GM23338 (cell line): ENCODE measurements around the gene CENPE. TPM values are rescaled to one million over a fixed set of nuclear protein-coding genes. Genes with fewer than 3 reads are reported as not detected.

ENCODE experiments used
- ATAC-seq: fragments of 200-7000 bp; cut with Tn5 transposase; 3 replicates; pipeline ENCODE4 v1.9.1; 2020
- DNase-seq: peaks from one replicate; pipeline ENCODE4 v3.0.0-alpha.2; 2015; ENCODE audit warnings: low spot score
- H2AFZ ChIP-seq: fragments of 200-600 bp; sonication (generic); 2 replicates; pipeline ENCODE4 v1.8.0; 2016; ENCODE audit warnings: antibody characterized with exemption, mild to moderate bottlenecking, moderate library complexity
- H3F3A ChIP-seq: fragments of 200-600 bp; sonication (generic); replicated peaks from 2 replicates; pipeline ENCODE4 v1.8.0; 2017; ENCODE audit warnings: antibody characterized with exemption, mixed run types, low read depth
- H3K27ac ChIP-seq: fragments of 200-600 bp; sonication (generic); 2 replicates; pipeline ENCODE4 v1.6.1; 2016; ENCODE audit warnings: low read depth
- H3K27me3 ChIP-seq: fragments of 200-600 bp; sonication (generic); 2 replicates; pipeline ENCODE4 v1.8.0; 2016; ENCODE audit warnings: mild to moderate bottlenecking, mixed run types, moderate library complexity; ENCODE audit not compliant: insufficient read depth
- H3K36me3 ChIP-seq: fragments of 200-600 bp; sonication (generic); 2 replicates; pipeline ENCODE4 v1.8.0; 2016; ENCODE audit warnings: mild to moderate bottlenecking; ENCODE audit not compliant: insufficient read depth
- H3K4me1 ChIP-seq: fragments of 200-600 bp; sonication (generic); 2 replicates; pipeline ENCODE4 v1.8.0; 2016; ENCODE audit warnings: mild to moderate bottlenecking, moderate library complexity; ENCODE audit not compliant: insufficient read depth
- H3K4me2 ChIP-seq: fragments of 200-600 bp; sonication (generic); 2 replicates; pipeline ENCODE4 v1.7.1; 2017; ENCODE audit warnings: mixed run types
- H3K4me3 ChIP-seq: fragments of 200-600 bp; sonication (generic); 2 replicates; pipeline ENCODE4 v1.6.1; 2016; ENCODE audit warnings: mixed run types
- H3K79me2 ChIP-seq: fragments of 200-600 bp; sonication (generic); replicated peaks from 2 replicates; pipeline ENCODE4 v1.8.0; 2017; ENCODE audit warnings: mild to moderate bottlenecking; ENCODE audit not compliant: insufficient read depth
- H3K9me2 ChIP-seq: fragments of 200-600 bp; sonication (generic); 2 replicates; pipeline ENCODE4 v1.8.0; 2017; ENCODE audit not compliant: insufficient read depth
- H4K20me1 ChIP-seq: fragments of 200-600 bp; sonication (generic); replicated peaks from 2 replicates; pipeline ENCODE4 v1.8.0; 2017; ENCODE audit warnings: mild to moderate bottlenecking; ENCODE audit not compliant: insufficient read depth
- H3K27ac Mint-ChIP-seq: 2 replicates; pipeline ENCODE4 v1.8.0; 2020; ENCODE audit warnings: inconsistent platforms, mild to moderate bottlenecking, moderate library complexity, mixed read lengths
- H3K27me3 Mint-ChIP-seq: 3 replicates; pipeline ENCODE4 v1.8.0; 2022; ENCODE audit warnings: low read depth, mild to moderate bottlenecking, moderate library complexity, mixed read lengths, inconsistent platforms; ENCODE audit not compliant: insufficient read depth, poor library complexity
- H3K36me3 Mint-ChIP-seq: 3 replicates; pipeline ENCODE4 v1.8.0; 2021; ENCODE audit warnings: low read depth, mild to moderate bottlenecking, inconsistent platforms, moderate library complexity, mixed read lengths
- H3K4me1 Mint-ChIP-seq: 3 replicates; pipeline ENCODE4 v1.8.0; 2020; ENCODE audit warnings: mild to moderate bottlenecking, inconsistent platforms, mixed read lengths
- H3K4me3 Mint-ChIP-seq: 3 replicates; pipeline ENCODE4 v1.8.0; 2021; ENCODE audit warnings: moderate library complexity, mild to moderate bottlenecking, inconsistent platforms, mixed read lengths
- H3K9me3 Mint-ChIP-seq: 3 replicates; pipeline ENCODE4 v1.8.0; 2020; ENCODE audit warnings: moderate library complexity, mild to moderate bottlenecking, inconsistent platforms, mixed read lengths
- CREB1 ChIP-seq: fragments of 250-450 bp; sonication (Bioruptor Pico); IDR thresholded peaks from 2 replicates; pipeline ENCODE4 v1.5.0; 2020; ENCODE audit warnings: low read depth, mild to moderate bottlenecking, moderate library complexity
- CTCF ChIP-seq, 2 experiments: fragments of 200-600 bp in 1 of 2; sonication (generic) in 1 of 2; conservative IDR thresholded peaks; 2 replicates each; pipeline versions ENCODE4 v1.5.1 to v1.6.1; 2016 to 2017; ENCODE audit warnings: antibody characterized with exemption in 2 of 2, low read depth in 2 of 2, mild to moderate bottlenecking in 2 of 2, moderate library complexity in 1 of 2
- ETS1 ChIP-seq: IDR thresholded peaks from 2 replicates; pipeline ENCODE4 v1.6.1; 2016; ENCODE audit warnings: antibody characterized with exemption
- EZH2 ChIP-seq: fragments of 200-600 bp; sonication (generic); IDR thresholded peaks from one replicate; pipeline ENCODE4 v1.8.0; 2017; ENCODE audit warnings: antibody characterized with exemption, mild to moderate bottlenecking, low read depth; ENCODE audit not compliant: unreplicated experiment
- EZH2phosphoT487 ChIP-seq: fragments of 200-600 bp; sonication (generic); IDR thresholded peaks from one replicate; pipeline ENCODE4 v1.8.1; 2018; ENCODE audit warnings: antibody characterized with exemption; ENCODE audit not compliant: unreplicated experiment
- JUNB ChIP-seq: IDR thresholded peaks from one replicate; pipeline ENCODE4 v1.6.1; 2016; ENCODE audit warnings: antibody characterized with exemption; ENCODE audit not compliant: unreplicated experiment
- NANOG ChIP-seq: IDR thresholded peaks from 2 replicates; pipeline ENCODE4 v1.6.1; 2016; ENCODE audit warnings: antibody characterized with exemption, borderline replicate concordance
- POLR2AphosphoS5 ChIP-seq: IDR thresholded peaks from 2 replicates; pipeline ENCODE4 v1.6.1; 2016; ENCODE audit warnings: antibody characterized with exemption, low read depth
- REST ChIP-seq: IDR thresholded peaks from one replicate; pipeline ENCODE4 v1.6.1; 2018; ENCODE audit warnings: antibody characterized with exemption; ENCODE audit not compliant: unreplicated experiment
- STAT1 ChIP-seq: IDR thresholded peaks from one replicate; pipeline ENCODE4 v1.6.1; 2016; ENCODE audit warnings: antibody characterized with exemption; ENCODE audit not compliant: unreplicated experiment
- ZNF114 ChIP-seq: fragments of 250-450 bp; sonication (Bioruptor Pico); IDR thresholded peaks from 2 replicates; pipeline ENCODE4 v1.5.0; 2020; ENCODE audit warnings: mild to moderate bottlenecking, moderate library complexity
- ZNF331 ChIP-seq: fragments of 250-450 bp; sonication (Bioruptor Pico); IDR thresholded peaks from 2 replicates; pipeline ENCODE4 v1.5.0; 2020; ENCODE audit warnings: low read depth, mild to moderate bottlenecking, moderate library complexity
- ZNF462 ChIP-seq: fragments of 250-450 bp; sonication (Bioruptor Pico); IDR thresholded peaks from 2 replicates; pipeline ENCODE4 v1.5.0; 2020; ENCODE audit warnings: mild to moderate bottlenecking, moderate library complexity
- polyA plus RNA-seq: library from polyadenylated mRNA; unstranded; fragments of >200 nt; fragmentation: Nextera tagmentation; extraction: Ambion mirVana; gene quantifications from 2 replicates; pipeline ENCODE4 v1.2.1, GENCODE V29; 2016
- total RNA-seq: library from RNA; depleted of rRNA; stranded (reverse); fragments of >200 nt; shearing (Covaris generic); gene quantifications from 2 replicates; pipeline ENCODE4 v1.2.3, GENCODE V29; 2014

The CENPE gene
- total and polyA plus RNA-seq, 2 experiments from 2014 or later, result 42.2 to 46.7 TPM

DNA sequence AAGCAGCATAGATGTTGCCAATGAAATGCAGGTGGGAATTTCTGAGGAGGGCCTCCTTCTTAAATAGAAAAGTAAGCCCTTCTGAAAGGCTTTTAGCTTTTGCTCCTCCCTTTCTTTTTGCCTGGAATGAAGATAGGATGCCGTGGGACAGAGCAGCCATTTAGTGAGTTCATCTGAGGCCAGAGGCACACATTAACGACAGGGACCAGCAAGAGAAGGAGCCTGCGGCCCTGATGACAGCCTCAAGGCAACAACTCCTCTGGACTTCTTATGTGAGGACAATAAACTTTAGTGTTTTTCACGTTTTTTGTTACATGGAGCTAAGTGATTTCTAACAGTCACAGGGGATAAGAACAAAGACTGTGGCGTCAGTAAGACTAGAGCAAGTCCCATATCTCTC, 97.5 kb downstream of the CENPE start:
- ATAC-seq (no peak), DNase-seq (no peak)
- Mint-ChIP-seq H3K4me1 (peaks cover 13% of the 10 kb centered on the region), H3K27me3 (no peaks in the 10 kb centered on the region), H3K36me3 (peaks cover 7% of the 10 kb centered on the region; the same call in 2 of the 3 replicates), H3K4me3 (no peak overlapping the region), H3K9me3 (no peaks in the 10 kb centered on the region), H3K27ac (no peak overlapping the region)
- Histone ChIP-seq H3F3A (no peaks in the 10 kb centered on the region), H3K27me3 (no peaks in the 10 kb centered on the region), H3K27ac (no peak overlapping the region), H3K4me2 (no peak overlapping the region), H3K36me3 (no peaks in the 10 kb centered on the region), H3K79me2 (no peaks in the 10 kb centered on the region), H3K9me2 (no peaks in the 10 kb centered on the region), H2AFZ (no peak overlapping the region; the same call in 1 of the 2 replicates), H4K20me1 (no peaks in the 10 kb centered on the region), H3K4me1 (no peaks in the 10 kb centered on the region), H3K4me3 (no peak overlapping the region)
- TF ChIP-seq STAT1, result no peak
- TF ChIP-seq JUNB, result no peak
- TF ChIP-seq ETS1, result no peak
- no peak for TF ChIP-seq EZH2
- no peak for TF ChIP-seq ZNF462
- no peak for TF ChIP-seq ZNF114 (CRISPR knock-in tag)
- TF ChIP-seq NANOG, result no peak
- no peak for TF ChIP-seq POLR2AphosphoS5
- TF ChIP-seq CREB1, result no peak
- TF ChIP-seq REST, result no peak
- TF ChIP-seq ZNF331, result no peak
- no peak for TF ChIP-seq EZH2phosphoT487
- no peak for TF ChIP-seq CTCF (conservative IDR thresholded peaks at IDR 0.05; ENCODE audit: low read depth in 2 of 2)
